WTC11 (cell line): ENCODE results near the gene RRP1. TPM values are rescaled to one million over a fixed set of nuclear protein-coding genes. Genes with fewer than 3 reads are reported as not detected.

Source experiments
- ATAC-seq: fragments of 200-7000 bp; cut with Tn5 transposase; 2 replicates; pipeline ENCODE4 v1.10.0; 2021; ENCODE audit warnings: mild to moderate bottlenecking, moderate library complexity
- CTCF ChIA-PET: fragments of 300-600 bp; sonication (Branson Sonifier 250); formaldehyde crosslinking; loops from one replicate; lab custom pipeline; 2021; ENCODE audit warnings: antibody characterized with exemption; lab: Charles Lee
- POLR2A ChIA-PET: fragments of 350-600 bp; sonication (Branson Sonifier 250); formaldehyde crosslinking; loops from one replicate; lab custom pipeline; 2021; ENCODE audit warnings: antibody characterized with exemption; lab: Charles Lee
- DNase-seq: peaks from one replicate; pipeline ENCODE4 v3.0.0; 2021; ENCODE audit warnings: low spot score
- H3K27ac Mint-ChIP-seq: 2 replicates; pipeline ENCODE4 v1.8.0; 2021; ENCODE audit warnings: mixed read lengths
- H3K27me3 Mint-ChIP-seq: 2 replicates; pipeline ENCODE4 v1.8.0; 2021; ENCODE audit warnings: low read depth, mild to moderate bottlenecking, moderate library complexity, mixed read lengths
- H3K36me3 Mint-ChIP-seq: 2 replicates; pipeline ENCODE4 v1.8.0; 2021; ENCODE audit warnings: mixed read lengths
- H3K4me1 Mint-ChIP-seq: 2 replicates; pipeline ENCODE4 v1.8.0; 2022; ENCODE audit warnings: mixed read lengths
- H3K4me3 Mint-ChIP-seq: 2 replicates; pipeline ENCODE4 v1.8.0; 2021; ENCODE audit warnings: mild to moderate bottlenecking, moderate library complexity, mixed read lengths
- H3K9me3 Mint-ChIP-seq: 2 replicates; pipeline ENCODE4 v1.8.0; 2021; ENCODE audit warnings: mixed read lengths
- EMX1 ChIP-seq: fragments of 250-450 bp; sonication (Bioruptor Pico); IDR thresholded peaks from 2 replicates; pipeline ENCODE4 v1.8.0; 2021; ENCODE audit warnings: mild to moderate bottlenecking
- GRHL2 ChIP-seq: fragments of 250-450 bp; sonication (Bioruptor Pico); IDR thresholded peaks from 2 replicates; pipeline ENCODE4 v1.8.0; 2022; ENCODE audit warnings: mild to moderate bottlenecking, moderate library complexity; ENCODE audit not compliant: insufficient replicate concordance, severe bottlenecking
- GTF2I ChIP-seq: fragments of 250-450 bp; sonication (Bioruptor Pico); conservative IDR thresholded peaks from 2 replicates; pipeline ENCODE4 v1.4.0; 2021; ENCODE audit warnings: mild to moderate bottlenecking
- JAZF1 ChIP-seq: fragments of 250-450 bp; sonication (Bioruptor Pico); IDR thresholded peaks from 2 replicates; pipeline ENCODE4 v1.9.0; 2021; ENCODE audit warnings: moderate library complexity, mild to moderate bottlenecking, inconsistent platforms
- NFE2L1 ChIP-seq: sonication (generic); formaldehyde crosslinking; IDR thresholded peaks from 2 replicates; pipeline ENCODE4 v1.8.1; 2023; ENCODE audit warnings: missing genetic modification reagents
- NR2C2 ChIP-seq: sonication (generic); formaldehyde crosslinking; IDR thresholded peaks from 2 replicates; pipeline ENCODE4 v1.8.0; 2022; ENCODE audit warnings: mild to moderate bottlenecking, missing genetic modification reagents
- PRRX2 ChIP-seq: fragments of 250-450 bp; sonication (Bioruptor Pico); IDR thresholded peaks from 2 replicates; pipeline ENCODE4 v1.8.0; 2021; ENCODE audit warnings: mild to moderate bottlenecking
- RELA ChIP-seq: sonication (generic); formaldehyde crosslinking; IDR thresholded peaks from 2 replicates; pipeline ENCODE4 v1.8.1; 2022; ENCODE audit warnings: missing genetic modification reagents, mild to moderate bottlenecking, borderline replicate concordance
- SOX15 ChIP-seq: fragments of 250-450 bp; sonication (Bioruptor Pico); IDR thresholded peaks from 2 replicates; pipeline ENCODE4 v1.9.0; 2021; ENCODE audit warnings: mild to moderate bottlenecking
- SP1 ChIP-seq: sonication (generic); formaldehyde crosslinking; conservative IDR thresholded peaks from 2 replicates; pipeline ENCODE4 v1.8.1; 2022; ENCODE audit warnings: missing genetic modification reagents
- TP53 ChIP-seq: sonication (generic); formaldehyde crosslinking; IDR thresholded peaks from 2 replicates; pipeline ENCODE4 v1.8.1; 2023; ENCODE audit warnings: mild to moderate bottlenecking, missing genetic modification reagents
- ZMAT4 ChIP-seq: fragments of 250-450 bp; sonication (Bioruptor Pico); IDR thresholded peaks from 2 replicates; pipeline ENCODE4 v1.9.0; 2021; ENCODE audit warnings: mild to moderate bottlenecking
- ZNF121 ChIP-seq: sonication (generic); formaldehyde crosslinking; IDR thresholded peaks from 2 replicates; pipeline ENCODE4 v1.8.0; 2023; ENCODE audit warnings: missing genetic modification reagents
- ZNF281 ChIP-seq: sonication (generic); formaldehyde crosslinking; IDR thresholded peaks from 2 replicates; pipeline ENCODE4 v1.8.0; 2023; ENCODE audit warnings: mild to moderate bottlenecking, missing genetic modification reagents
- ZNF396 ChIP-seq: fragments of 250-450 bp; sonication (Bioruptor Pico); IDR thresholded peaks from 2 replicates; pipeline ENCODE4 v1.8.0; 2021; ENCODE audit warnings: mild to moderate bottlenecking, moderate library complexity, borderline replicate concordance
- total RNA-seq: library from RNA; stranded (reverse); gene quantifications from 3 replicates; pipeline ENCODE4 v1.2.3, GENCODE V29; 2021
- TF ChIP-seq, protein P1 (sequence below): sonication (generic); formaldehyde crosslinking; IDR thresholded peaks from 2 replicates; pipeline ENCODE4 v1.8.1; 2023; ENCODE audit warnings: mild to moderate bottlenecking, moderate library complexity, missing genetic modification reagents

Gene RRP1
- total RNA-seq, 1 experiment from 2014 or later, result 53.0 TPM

- POLR2A ChIA-PET, result no interaction called here
- DNase-seq (peak; percentile 25), ATAC-seq (peak; percentile 38)
Measured at GRCh38 chr21:43767984-43768867, 21.2 kb upstream of the RRP1 start.

GRCh38 chr21:43768868-43769167 lies 20.6 kb upstream of the RRP1 start:
- Mint-ChIP-seq H3K9me3 (no peaks in the 10 kb centered on the region), H3K4me1 (peaks cover 49% of the 10 kb centered on the region), H3K27ac (peak overlapping the region; percentile 88), H3K4me3 (no peak overlapping the region), H3K36me3 (peaks cover 7% of the 10 kb centered on the region), H3K27me3 (no peaks in the 10 kb centered on the region; the same call in 1 of the 2 replicates)
- ChIA-PET POLR2A (no interaction called here), CTCF (interaction anchor here (0.6 to 3.9 kb wide), 4 partner anchors 20 to 63 kb away, joined by 3 to 29 read pairs (median 6); partner anchors contain the start of gene RRP1)
- DNase-seq (no peak), ATAC-seq (peak; percentile 25)
- TF ChIP-seq JAZF1 (CRISPR knock-in tag) (no peak), PRRX2 (no peak), RELA (no peak), ZNF281 (CRISPR knock-in tag) (peak; percentile 27; the same call in 1 of the 2 replicates), SP1 (CRISPR knock-in tag) (0 out of 2 replicates have a peak, but pooled peaks have one; percentile 12), NR2C2 (CRISPR knock-in tag) (no peak), ZMAT4 (CRISPR knock-in tag) (no peak), GTF2I (no peak), SOX15 (CRISPR knock-in tag) (no peak)

More at GRCh38 chr21:43767984-43768867, 21.2 kb upstream of the RRP1 start:
- H3K27me3 Mint-ChIP-seq, result no peaks in the 10 kb centered on the region; the same call in 1 of the 2 replicates
- peaks cover 5% of the 10 kb centered on the region for H3K36me3 Mint-ChIP-seq
- H3K9me3 Mint-ChIP-seq, result no peaks in the 10 kb centered on the region
- H3K4me1 Mint-ChIP-seq, result peaks cover 46% of the 10 kb centered on the region
- no peak overlapping the region for H3K4me3 Mint-ChIP-seq
- CTCF ChIA-PET, result interaction anchor here (0.6 to 3.9 kb wide), 4 partner anchors 21 to 62 kb away, joined by 3 to 29 read pairs (median 6); partner anchors contain the start of gene RRP1
- TF ChIP-seq ZNF396 (CRISPR knock-in tag) (no peak), NFE2L1 (CRISPR knock-in tag) (peak; percentile 83; the same call in 1 of the 2 replicates)
- H3K27ac Mint-ChIP-seq, result peak overlapping the region; percentile 92

- Mint-ChIP-seq H3K4me1 (peaks cover 53% of the 10 kb centered on the region), H3K36me3 (peaks cover 11% of the 10 kb centered on the region), H3K9me3 (no peaks in the 10 kb centered on the region), H3K27me3 (no peaks in the 10 kb centered on the region; the same call in 1 of the 2 replicates), H3K27ac (peak overlapping the region; percentile 88; the same call in 1 of the 2 replicates), H3K4me3 (no peak overlapping the region)
- DNase-seq, result no peak
- ATAC-seq, result no peak
- CTCF ChIA-PET, result interaction anchor here (1.2 to 3.9 kb wide), 3 partner anchors 20 to 41 kb away, joined by 3 to 29 read pairs (median 10); partner anchors contain the start of gene RRP1
- TF ChIP-seq, protein P1, sequence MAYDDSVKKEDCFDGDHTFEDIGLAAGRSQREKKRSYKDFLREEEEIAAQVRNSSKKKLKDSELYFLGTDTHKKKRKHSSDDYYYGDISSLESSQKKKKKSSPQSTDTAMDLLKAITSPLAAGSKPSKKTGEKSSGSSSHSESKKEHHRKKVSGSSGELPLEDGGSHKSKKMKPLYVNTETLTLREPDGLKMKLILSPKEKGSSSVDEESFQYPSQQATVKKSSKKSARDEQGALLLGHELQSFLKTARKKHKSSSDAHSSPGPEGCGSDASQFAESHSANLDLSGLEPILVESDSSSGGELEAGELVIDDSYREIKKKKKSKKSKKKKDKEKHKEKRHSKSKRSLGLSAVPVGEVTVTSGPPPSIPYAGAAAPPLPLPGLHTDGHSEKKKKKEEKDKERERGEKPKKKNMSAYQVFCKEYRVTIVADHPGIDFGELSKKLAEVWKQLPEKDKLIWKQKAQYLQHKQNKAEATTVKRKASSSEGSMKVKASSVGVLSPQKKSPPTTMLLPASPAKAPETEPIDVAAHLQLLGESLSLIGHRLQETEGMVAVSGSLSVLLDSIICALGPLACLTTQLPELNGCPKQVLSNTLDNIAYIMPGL, result no peak
- TF ChIP-seq EMX1 (CRISPR knock-in tag) (no peak), GRHL2 (CRISPR knock-in tag) (no peak), NR2C2 (CRISPR knock-in tag) (no peak), ZNF121 (peak; percentile 41; the same call in 1 of the 2 replicates), PRRX2 (no peak), TP53 (CRISPR knock-in tag) (no peak)
- POLR2A ChIA-PET, result no interaction called here
Measured at GRCh38 chr21:43769325-43769958, 19.9 kb upstream of the RRP1 start.
